HG02588 (cell line): ENCODE results near the gene IFITM5.

ENCODE experiments used
- ATAC-seq: cut with Tn5 transposase; IDR thresholded peaks from one replicate; pipeline ENCODE4 v1.9.1; 2021; ENCODE audit warnings: mild to moderate bottlenecking, moderate library complexity; ENCODE audit not compliant: unreplicated experiment

The IFITM5 gene

GRCh38 chr11:269146-269890, 30.0 kb downstream of the IFITM5 start:
- ATAC-seq = peak; percentile 72

GRCh38 chr11:268716-269145, 30.6 kb downstream of the IFITM5 start:
- peak; percentile 44 for ATAC-seq

GRCh38 chr11:267491-267994, 31.8 kb downstream of the IFITM5 start:
- ATAC-seq = no peak

- ATAC-seq = no peak
Measured at GRCh38 chr11:266676-267439, 32.5 kb downstream of the IFITM5 start.

GRCh38 chr11:261624-262023, 37.7 kb downstream of the IFITM5 start:
- ATAC-seq = no peak

GRCh38 chr11:259413-259812, 39.9 kb downstream of the IFITM5 start:
- ATAC-seq = no peak

- ATAC-seq = no peak
Measured at GRCh38 chr11:257766-258493, 41.4 kb downstream of the IFITM5 start.

- no peak for ATAC-seq
Measured at GRCh38 chr11:256952-257737, 42.2 kb downstream of the IFITM5 start.

- no peak for ATAC-seq
Measured at GRCh38 chr11:255816-256215, 43.5 kb downstream of the IFITM5 start.

GRCh38 chr11:255176-255575, 44.1 kb downstream of the IFITM5 start:
- ATAC-seq = no peak

GRCh38 chr11:253886-254270, 45.4 kb downstream of the IFITM5 start:
- ATAC-seq = no peak

GRCh38 chr11:253160-253885, 46.0 kb downstream of the IFITM5 start:
- ATAC-seq = no peak

- ATAC-seq = no peak
Measured at GRCh38 chr11:252666-253065, 46.7 kb downstream of the IFITM5 start.

GRCh38 chr11:251550-251949, 47.8 kb downstream of the IFITM5 start:
- no peak for ATAC-seq

- ATAC-seq = no peak
Measured at GRCh38 chr11:250740-251299, 48.5 kb downstream of the IFITM5 start.

- ATAC-seq = no peak
Measured at GRCh38 chr11:250274-250673, 49.1 kb downstream of the IFITM5 start.

- ATAC-seq = no peak
Measured at GRCh38 chr11:249062-249461, 50.3 kb downstream of the IFITM5 start.
